ENCODE data around the gene NOL9. TPM values are rescaled to one million over a fixed set of nuclear protein-coding genes. Genes with fewer than 3 reads are reported as not detected.

NOL9 gene
- polyA plus RNA-seq, 1 experiment: 9.5 TPM

GRCh38 chr1:6554907-6555778 is 830 bp upstream of the NOL9 start, which contains the start of gene TAS1R1:
TSS of gene TAS1R1 (plus strand) at chr1:6555307. CDS start at chr1:6555374, 67 bp downstream.
- no peak for DNase-seq (ENCODE audit: low read depth)
- TF ChIP-seq CTCF (IDR thresholded peaks at IDR 0.05; ENCODE audit: insufficient read depth, low read depth, low read length): no peak
- Histone ChIP-seq H3K4me3 (ENCODE audit: low read depth, low read length) (peak within 1 kb of the TSS; percentile 81), H3K36me3 (ENCODE audit: control insufficient read depth, insufficient read depth, low read length) (peaks cover 3% of the 10 kb centered on the region), H3K27me3 (ENCODE audit: control insufficient read depth, insufficient read depth, low read length) (no peaks in the 10 kb centered on the region)
- ChIA-PET POLR2A (no interaction called here), CTCF (interaction anchor here (0.7 to 4.1 kb wide), 31 partner anchors 8 to 150 kb away, joined by 3 to 30 read pairs (median 5); partner anchors contain the start of genes KLHL21, PLEKHG5 and ZBTB48)

GRCh38 chr1:6547301-6547700 is 7.0 kb downstream of the NOL9 start:
- TF ChIP-seq CTCF (IDR thresholded peaks at IDR 0.05; ENCODE audit: insufficient read depth, low read depth, low read length): peak; percentile 7; the same call in 1 of the 2 replicates
- ChIA-PET POLR2A (interaction anchor here (0.5 kb wide), 1 partner anchor 24 kb away, joined by 3 read pairs; no protein-coding TSS in a partner anchor), CTCF (no interaction called here)
- DNase-seq (ENCODE audit: low read depth): no peak
- Histone ChIP-seq H3K27me3 (ENCODE audit: control insufficient read depth, insufficient read depth, low read length) (no peaks in the 10 kb centered on the region), H3K4me3 (ENCODE audit: low read depth, low read length) (no peak overlapping the region), H3K36me3 (ENCODE audit: control insufficient read depth, insufficient read depth, low read length) (peaks cover 15% of the 10 kb centered on the region)

GRCh38 chr1:6546326-6546725 is 8.0 kb downstream of the NOL9 start:
- no peak for DNase-seq (ENCODE audit: low read depth)
- POLR2A ChIA-PET: no interaction called here
- TF ChIP-seq CTCF (IDR thresholded peaks at IDR 0.05; ENCODE audit: insufficient read depth, low read depth, low read length): no peak
- CTCF ChIA-PET: interaction anchor here (1.7 kb wide), 1 partner anchor 8 kb away, joined by 9 read pairs; the partner anchor contains the start of genes NOL9 and TAS1R1
- Histone ChIP-seq H3K4me3 (ENCODE audit: low read depth, low read length) (no peak overlapping the region), H3K27me3 (ENCODE audit: control insufficient read depth, insufficient read depth, low read length) (no peaks in the 10 kb centered on the region), H3K36me3 (ENCODE audit: control insufficient read depth, insufficient read depth, low read length) (peaks cover 15% of the 10 kb centered on the region)

- Histone ChIP-seq H3K36me3 (ENCODE audit: control insufficient read depth, insufficient read depth, low read length) (peaks cover 12% of the 10 kb centered on the region), H3K27me3 (ENCODE audit: control insufficient read depth, insufficient read depth, low read length) (no peaks in the 10 kb centered on the region), H3K4me3 (ENCODE audit: low read depth, low read length) (no peak overlapping the region)
- DNase-seq (ENCODE audit: low read depth): no peak
- no peak for TF ChIP-seq CTCF (IDR thresholded peaks at IDR 0.05; ENCODE audit: insufficient read depth, low read depth, low read length)
- ChIA-PET CTCF (interaction anchor here (1.7 kb wide), 1 partner anchor 9 kb away, joined by 9 read pairs; the partner anchor contains the start of genes NOL9 and TAS1R1), POLR2A (no interaction called here)
These were observed 8.8 kb downstream of the NOL9 start for GRCh38 chr1:6545276-6546112.
